A673 (cell line): ENCODE results near the gene NDUFS1.
A peak's percentile ranks its signal among the peaks of the same experiment; 100 is the strongest.

Experiments
- EZH2 ChIP-seq: fragments of 200-600 bp; sonication (generic); IDR thresholded peaks from 2 replicates; pipeline ENCODE4 v1.6.1; 2017; ENCODE audit warnings: borderline replicate concordance, low read depth, mild to moderate bottlenecking, mixed read lengths, antibody characterized with exemption, low read length; ENCODE audit not compliant: poor library complexity, severe bottlenecking
- TF ChIP-seq, protein P1 (sequence below): fragments of 300-800, 200-600 bp; sonication (generic); conservative IDR thresholded peaks from 2 replicates; pipeline ENCODE4 v1.5.1; 2017; ENCODE audit warnings: low read depth, mild to moderate bottlenecking, antibody characterized with exemption, low read length, moderate library complexity, mixed read lengths

DNA sequence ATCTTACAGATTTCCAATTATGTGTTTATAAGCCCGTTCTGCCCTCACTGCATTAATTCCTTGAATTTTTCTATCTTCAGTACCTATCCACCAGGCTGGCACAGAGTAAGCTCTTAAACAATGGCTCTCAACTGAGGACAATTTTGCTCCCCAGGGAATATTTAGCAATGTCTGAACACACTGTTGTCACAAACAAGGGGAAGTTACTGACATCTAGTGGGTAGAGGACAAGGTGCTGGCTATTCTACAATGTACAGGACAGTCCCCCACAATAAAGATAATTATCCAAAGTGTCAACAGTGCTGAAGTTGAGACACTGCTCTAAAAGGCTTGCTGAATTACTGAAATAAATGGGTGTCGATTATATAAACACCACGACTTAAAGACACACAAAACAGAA lies 5.0 kb downstream of the NDUFS1 start:
- TF ChIP-seq, protein P1, sequence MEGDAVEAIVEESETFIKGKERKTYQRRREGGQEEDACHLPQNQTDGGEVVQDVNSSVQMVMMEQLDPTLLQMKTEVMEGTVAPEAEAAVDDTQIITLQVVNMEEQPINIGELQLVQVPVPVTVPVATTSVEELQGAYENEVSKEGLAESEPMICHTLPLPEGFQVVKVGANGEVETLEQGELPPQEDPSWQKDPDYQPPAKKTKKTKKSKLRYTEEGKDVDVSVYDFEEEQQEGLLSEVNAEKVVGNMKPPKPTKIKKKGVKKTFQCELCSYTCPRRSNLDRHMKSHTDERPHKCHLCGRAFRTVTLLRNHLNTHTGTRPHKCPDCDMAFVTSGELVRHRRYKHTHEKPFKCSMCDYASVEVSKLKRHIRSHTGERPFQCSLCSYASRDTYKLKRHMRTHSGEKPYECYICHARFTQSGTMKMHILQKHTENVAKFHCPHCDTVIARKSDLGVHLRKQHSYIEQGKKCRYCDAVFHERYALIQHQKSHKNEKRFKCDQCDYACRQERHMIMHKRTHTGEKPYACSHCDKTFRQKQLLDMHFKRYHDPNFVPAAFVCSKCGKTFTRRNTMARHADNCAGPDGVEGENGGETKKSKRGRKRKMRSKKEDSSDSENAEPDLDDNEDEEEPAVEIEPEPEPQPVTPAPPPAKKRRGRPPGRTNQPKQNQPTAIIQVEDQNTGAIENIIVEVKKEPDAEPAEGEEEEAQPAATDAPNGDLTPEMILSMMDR, result peak; percentile 40; the same call in 1 of the 2 replicates
- no peak for TF ChIP-seq EZH2
